Measurements from ENCODE around the gene EPAS1.

The EPAS1 gene

GRCh38 chr2:46273919-46274318, 23.3 kb upstream of the EPAS1 start:
- no peak for DNase-seq

DNA sequence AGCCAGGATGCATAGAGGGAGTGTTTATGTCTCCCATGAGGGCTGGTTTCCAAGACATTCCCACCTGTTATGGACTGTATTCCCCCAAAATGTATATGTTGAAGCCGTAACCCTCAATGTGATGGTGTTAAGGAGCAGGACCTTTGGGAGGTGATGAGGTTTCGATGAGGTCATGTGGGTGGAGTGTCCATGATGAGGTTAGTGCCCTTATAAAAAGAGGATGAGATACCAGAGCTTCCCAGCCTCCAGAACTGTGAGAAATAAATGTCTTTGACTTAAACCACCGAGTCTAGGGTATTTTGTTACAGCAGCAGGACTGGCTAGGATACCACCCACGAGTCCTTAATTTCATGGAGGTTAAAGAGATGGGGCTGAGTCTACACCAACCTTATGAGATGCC, 22.6 kb upstream of the EPAS1 start:
- DNase-seq, result no peak

DNA sequence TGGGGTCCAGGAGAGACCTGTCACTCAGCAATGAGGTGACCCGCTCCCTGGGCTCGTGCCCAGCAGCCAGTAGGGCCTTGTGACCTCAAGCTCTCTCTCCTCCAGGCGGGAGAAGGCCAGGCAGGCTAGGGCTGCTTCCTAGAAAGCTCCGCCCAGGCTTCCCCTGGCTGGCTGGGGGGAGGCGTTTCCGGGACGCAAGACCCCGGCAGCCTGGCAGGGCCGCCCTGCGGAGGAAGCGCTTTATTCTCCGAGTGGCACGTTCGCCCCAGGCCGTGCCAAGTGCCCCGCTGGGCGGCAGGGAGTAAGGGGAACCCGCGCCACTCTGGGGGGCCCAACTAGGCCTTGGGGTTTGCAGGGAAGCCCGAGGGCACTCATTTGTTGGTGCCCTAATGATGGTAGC, 21.2 kb upstream of the EPAS1 start:
- DNase-seq, result peak; percentile 33 to 59 (median 48)

- DNase-seq, result no peak
Measured at GRCh38 chr2:46276642-46277041, 20.6 kb upstream of the EPAS1 start.

- no peak for DNase-seq
Measured at GRCh38 chr2:46277431-46278190, 19.6 kb upstream of the EPAS1 start.

DNA sequence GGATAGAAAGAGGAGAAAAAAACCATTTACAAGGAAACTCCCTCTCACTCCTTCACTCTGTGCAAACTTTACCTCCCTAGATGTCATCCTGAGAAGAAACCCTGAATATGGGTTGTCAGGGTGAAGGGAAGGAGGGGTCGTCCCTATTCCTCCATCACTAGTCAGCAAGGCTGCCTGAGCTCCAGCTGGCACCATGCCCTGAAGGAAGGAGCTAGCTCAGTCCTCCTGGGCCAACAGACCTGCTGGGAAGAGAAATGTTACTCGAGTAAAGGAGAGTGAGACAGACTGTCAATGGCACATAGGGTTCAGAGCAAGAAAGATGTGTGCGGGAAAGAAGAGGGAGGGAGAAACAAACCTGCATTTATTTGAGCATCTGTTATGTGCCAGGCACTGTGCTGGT, 18.3 kb upstream of the EPAS1 start:
- DNase-seq, result no peak

- DNase-seq, result no peak
Measured at GRCh38 chr2:46281939-46282338, 15.3 kb upstream of the EPAS1 start.

DNA sequence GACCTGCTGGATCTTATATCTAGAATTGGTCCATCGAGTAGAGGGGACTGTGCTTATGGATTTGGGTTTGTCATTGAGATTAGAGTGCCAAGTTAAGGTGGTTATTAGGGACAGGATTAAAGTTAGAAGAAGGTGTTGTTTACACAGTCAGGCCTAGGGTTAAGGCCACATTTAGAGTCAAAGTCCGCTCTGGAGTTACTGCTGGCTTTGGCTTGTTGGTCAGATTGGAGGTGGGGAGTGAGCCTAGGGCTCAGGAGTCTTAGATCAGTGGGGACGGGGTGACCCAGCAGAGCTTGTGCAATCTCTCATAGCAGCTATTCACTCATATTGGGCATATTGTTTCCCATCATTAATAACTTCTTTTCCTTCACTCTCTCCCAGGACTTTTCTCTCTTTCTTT, 13.5 kb upstream of the EPAS1 start:
- DNase-seq, result no peak

GRCh38 chr2:46284260-46284659, 12.9 kb upstream of the EPAS1 start:
- DNase-seq, result no peak

DNA sequence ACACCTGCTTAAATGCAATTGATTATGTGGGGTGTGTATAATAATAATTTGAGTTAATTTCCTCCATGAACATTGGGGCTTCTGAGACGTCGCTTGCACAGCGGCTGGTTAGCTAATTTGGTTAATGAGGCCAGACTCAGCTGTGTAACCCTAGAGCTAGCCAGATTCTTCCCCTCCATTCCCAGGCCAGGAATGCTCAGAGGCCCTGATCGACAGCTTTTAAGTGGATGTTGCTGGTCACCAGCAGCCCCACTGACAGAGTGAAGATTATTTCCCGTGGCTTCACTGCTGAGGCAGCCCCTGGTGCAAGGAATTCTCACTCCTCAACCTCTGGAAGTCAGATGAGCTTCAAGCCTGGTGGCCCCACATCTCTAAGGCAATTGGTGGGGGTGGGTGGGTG, 12.4 kb upstream of the EPAS1 start:
- DNase-seq, result no peak

DNA sequence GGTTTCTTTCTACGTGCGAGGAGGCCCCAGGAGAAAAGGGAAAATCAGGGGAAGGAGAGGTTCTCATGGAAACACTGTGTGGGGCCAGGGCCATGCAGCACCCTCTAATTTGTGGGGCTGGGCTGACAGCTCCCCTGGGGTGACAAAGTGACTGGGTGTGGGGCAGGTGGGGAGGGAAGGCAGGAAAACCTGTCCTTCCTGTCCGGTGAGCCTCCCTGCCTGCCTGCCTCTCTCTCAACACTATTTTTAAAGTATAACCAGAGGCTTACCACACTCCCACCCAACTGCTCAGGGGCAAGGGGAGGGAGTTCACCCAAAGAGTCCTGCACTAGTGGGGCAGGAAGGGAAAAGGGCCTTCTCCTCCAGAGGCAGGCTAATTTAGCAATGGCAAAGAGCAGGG, 10.5 kb upstream of the EPAS1 start:
- DNase-seq, result no peak

- DNase-seq, result no peak
Measured at GRCh38 chr2:46290078-46290477, 7.1 kb upstream of the EPAS1 start.

- no peak for DNase-seq
Measured at GRCh38 chr2:46293466-46293865, 3.7 kb upstream of the EPAS1 start.

GRCh38 chr2:46294176-46294836, 2.9 kb upstream of the EPAS1 start:
- DNase-seq, result peak in 2 of 4 experiments; percentile 21 to 40

GRCh38 chr2:46296216-46296839, 879 bp upstream of the EPAS1 start:
- DNase-seq, result peak; percentile 82 to 90 (median 90)

DNA sequence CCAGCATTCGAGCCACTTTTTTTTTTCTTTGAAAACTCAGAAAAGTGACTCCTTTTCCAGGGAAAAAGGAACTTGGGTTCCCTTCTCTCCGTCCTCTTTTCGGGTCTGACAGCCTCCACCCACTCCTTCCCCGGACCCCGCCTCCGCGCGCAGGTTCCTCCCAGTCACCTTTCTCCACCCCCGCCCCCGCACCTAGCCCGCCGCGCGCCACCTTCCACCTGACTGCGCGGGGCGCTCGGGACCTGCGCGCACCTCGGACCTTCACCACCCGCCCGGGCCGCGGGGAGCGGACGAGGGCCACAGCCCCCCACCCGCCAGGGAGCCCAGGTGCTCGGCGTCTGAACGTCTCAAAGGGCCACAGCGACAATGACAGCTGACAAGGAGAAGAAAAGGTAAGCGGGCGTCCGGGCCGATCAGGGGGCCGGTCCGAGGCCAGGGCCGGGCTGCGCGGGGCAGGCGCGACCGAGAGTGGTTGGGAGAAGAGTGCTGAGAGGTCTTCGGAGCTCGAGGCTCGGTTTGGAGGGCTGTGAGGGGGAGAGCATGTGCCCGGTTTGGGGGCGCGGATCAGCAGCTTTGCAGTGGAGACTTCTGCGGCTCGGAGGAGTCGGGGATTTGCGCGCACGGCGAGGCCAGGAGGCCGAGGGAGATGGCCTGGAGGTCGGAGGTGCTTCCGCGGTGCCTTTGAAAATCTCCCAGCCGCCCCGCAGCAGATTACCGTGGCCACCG, 502 bp downstream of the EPAS1 start:
- DNase-seq, result peak; percentile 31 to 62 (median 40)

DNA sequence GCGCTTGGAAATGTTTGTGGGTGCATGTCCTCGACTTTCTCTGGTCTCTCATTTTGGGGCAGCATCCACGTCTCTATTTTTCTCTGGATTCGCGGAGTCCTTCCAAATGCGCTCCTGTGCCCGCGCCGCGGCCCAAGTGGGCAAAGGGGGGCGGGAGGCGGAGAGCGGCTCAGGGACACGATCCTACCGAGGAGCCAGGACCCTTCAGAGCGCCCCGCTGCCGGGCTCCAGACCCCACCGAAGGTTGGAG, 990 bp downstream of the EPAS1 start:
- DNase-seq, result no peak

DNA sequence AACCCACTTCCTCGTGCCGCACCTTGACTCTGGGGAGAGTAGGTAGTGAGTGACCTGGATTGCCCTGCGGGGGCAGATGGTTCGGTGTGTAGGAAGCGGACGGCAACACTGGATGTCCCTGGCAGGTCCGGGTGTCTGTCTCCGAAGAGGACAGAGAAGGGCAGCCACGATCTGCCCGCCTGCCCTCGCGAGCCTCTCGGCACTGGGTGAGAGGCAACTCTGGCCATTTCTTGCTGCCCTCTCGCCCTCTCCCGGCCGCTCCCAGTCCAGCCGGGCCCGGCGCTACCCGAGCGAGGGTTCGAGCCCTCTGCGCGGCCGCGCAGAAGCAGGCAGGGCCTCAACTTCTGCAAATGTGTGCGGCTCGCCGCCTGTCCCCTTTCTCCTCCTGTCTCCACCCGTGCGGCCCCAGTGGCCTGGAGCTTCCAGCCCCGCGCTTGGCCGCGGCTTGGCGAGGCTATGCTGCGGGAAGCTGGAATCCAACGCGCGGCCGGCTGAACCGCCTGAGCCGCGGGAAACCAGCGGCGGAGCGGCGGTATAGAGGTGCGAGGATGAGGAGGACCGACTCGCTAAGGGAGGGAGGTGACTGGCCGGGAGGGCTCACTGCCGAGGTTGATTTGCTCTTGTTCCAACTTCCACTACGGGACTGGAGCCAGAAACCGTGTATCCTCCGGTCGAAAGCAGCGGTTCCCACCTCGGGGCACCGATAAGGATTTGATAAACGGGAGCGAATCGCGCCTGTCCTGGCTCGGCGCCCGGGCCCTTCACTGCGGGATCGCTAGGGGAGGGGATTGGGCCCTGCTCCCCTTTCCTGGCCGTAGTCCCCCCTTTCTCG, 1.5 kb downstream of the EPAS1 start:
- peak; percentile 73 to 89 (median 82) for DNase-seq

DNA sequence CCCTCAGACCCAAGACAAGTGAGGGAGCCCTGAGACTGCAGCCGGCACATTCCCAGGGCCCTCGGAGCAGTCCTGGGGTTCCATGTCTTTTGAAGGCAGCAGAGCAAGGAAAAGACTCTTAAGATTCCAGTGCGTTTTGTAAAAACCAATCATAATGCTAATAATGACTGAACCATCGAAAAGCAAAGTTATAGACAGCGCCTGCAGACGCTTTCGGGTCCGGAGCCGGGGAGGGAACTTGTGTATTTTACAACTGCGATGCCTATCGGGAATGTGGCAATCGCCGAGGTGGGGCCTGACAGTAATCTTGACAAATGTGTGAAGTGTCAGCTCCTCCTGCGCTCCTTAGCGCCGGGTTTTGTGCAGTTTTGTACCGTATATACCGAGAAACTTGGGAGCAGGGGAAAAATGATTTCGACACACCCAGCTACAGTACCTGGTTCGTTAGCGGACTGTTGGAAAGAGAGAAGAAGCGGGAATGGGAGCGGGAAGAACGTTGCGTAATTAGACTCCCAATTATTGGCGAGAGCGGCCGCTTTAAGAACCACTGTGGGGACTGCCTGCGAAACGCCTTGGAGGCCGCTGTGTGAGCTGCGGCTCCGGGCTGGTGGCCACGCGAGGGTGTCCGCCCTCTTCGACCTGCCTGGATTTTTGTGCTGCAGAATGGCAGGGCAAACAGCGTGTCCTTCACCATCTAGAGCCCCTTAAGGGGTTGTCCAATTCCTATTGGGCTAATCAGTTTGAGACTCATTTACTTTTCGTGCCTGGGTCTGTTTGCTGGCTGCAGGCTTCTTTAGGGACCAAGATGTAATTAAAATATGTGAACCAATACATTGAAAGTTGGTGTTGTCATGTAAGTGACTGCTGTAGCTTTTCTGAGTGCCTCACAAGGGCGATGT, 2.4 kb downstream of the EPAS1 start:
- peak; percentile 68 to 80 (median 77) for DNase-seq

DNA sequence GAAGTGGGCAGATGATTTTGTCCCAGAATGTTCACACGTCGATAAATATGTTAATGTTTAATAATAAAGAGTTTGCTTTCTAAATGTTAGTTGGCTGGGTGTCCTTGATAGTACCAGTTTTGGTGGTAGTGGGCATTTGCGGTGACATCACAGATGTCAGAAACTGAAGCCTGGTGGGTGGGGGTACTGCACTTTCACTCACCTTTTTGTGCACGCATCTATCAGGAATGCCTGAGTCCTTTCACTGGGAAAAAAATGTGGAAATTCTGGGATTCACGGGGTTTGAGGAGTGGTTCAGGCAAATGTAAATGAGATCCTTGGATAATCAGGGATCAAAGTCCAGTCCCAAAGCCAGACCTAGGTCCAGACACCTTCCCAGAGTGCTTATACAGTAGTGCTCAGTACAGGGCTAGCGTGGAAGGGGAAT, 3.2 kb downstream of the EPAS1 start:
- DNase-seq, result no peak

DNA sequence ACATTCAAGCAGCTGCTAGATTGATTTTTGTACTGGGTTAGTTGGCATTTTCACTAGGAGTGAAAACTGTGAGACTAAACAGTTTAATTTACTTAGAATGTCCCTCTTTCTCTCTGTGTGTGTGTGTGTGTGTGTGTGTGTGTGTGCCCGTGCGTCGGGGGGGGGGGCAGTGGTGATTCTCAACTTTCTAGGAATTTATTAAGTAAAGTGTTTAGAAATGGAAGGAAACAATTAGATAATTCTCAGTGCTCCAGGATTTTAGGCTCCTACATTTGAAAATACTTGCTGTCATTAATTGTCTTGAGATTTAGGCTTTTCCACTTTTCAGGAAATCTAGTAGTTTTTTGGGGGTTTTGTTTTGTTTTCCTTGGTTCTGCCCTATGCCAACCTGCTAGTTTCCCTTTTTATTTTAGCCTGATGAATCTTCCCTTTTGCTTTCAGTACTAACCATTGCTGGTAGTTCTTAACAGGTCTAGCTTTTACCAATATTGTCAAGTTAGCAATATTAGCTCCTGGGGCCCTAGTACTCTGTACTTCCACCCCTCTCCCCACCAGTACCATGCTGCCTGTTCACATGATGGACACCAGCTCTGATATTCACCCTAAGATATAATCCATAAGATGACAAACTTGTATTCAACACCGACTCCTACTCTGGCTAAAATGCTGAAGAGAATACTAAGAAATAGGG, 4.9 kb downstream of the EPAS1 start:
- no peak for DNase-seq
